Aorta (tissue), 5 donors: Measurements from ENCODE around the gene MBOAT1. TPM values are rescaled to one million over a fixed set of nuclear protein-coding genes. Genes with fewer than 3 reads are reported as not detected.

ENCODE experiments used
- ATAC-seq: fragments of 200-7000 bp; cut with Tn5 transposase; one replicate; pipeline ENCODE4 v1.9.1; 2022; ENCODE audit warnings: moderate library complexity; ENCODE audit not compliant: low FRiP score
- DNase-seq, 2 donors: peaks; one replicate each; pipeline ENCODE4 v3.0.0-alpha.2; 2020
- H3K27ac ChIP-seq, 2 donors: one replicate each; pipeline ENCODE4 v1.5.1; 2013; ENCODE audit warnings: low read length in 2 of 2, mild to moderate bottlenecking in 2 of 2, moderate library complexity in 2 of 2, control low read depth in 1 of 2, inconsistent platforms in 1 of 2, low read depth in 1 of 2
- H3K27me3 ChIP-seq, 2 donors: one replicate each; pipeline ENCODE4 v1.6.1; 2013; ENCODE audit warnings: control low read depth in 1 of 2, low read length in 1 of 2, mild to moderate bottlenecking in 1 of 2, moderate library complexity in 1 of 2; ENCODE audit not compliant: insufficient read depth in 2 of 2, control insufficient read depth in 1 of 2
- H3K36me3 ChIP-seq, 2 donors: one replicate each; pipeline ENCODE4 v1.6.1; 2013; ENCODE audit warnings: control low read depth in 1 of 2, low read length in 1 of 2, mild to moderate bottlenecking in 1 of 2; ENCODE audit not compliant: insufficient read depth in 2 of 2, control insufficient read depth in 1 of 2
- H3K4me1 ChIP-seq, 2 donors: one replicate each; pipeline ENCODE4 v1.6.1; 2013; ENCODE audit warnings: low read length in 2 of 2, control low read depth in 1 of 2, mild to moderate bottlenecking in 1 of 2, moderate library complexity in 1 of 2; ENCODE audit not compliant: insufficient read depth in 2 of 2, control insufficient read depth in 1 of 2
- H3K4me3 ChIP-seq, 2 donors: one replicate each; pipeline ENCODE4 v1.5.1; 2013; ENCODE audit warnings: low read length in 2 of 2, control low read depth in 1 of 2, mild to moderate bottlenecking in 1 of 2
- H3K9me3 ChIP-seq: one replicate; pipeline ENCODE4 v1.6.1; 2013; ENCODE audit warnings: mild to moderate bottlenecking, low read length; ENCODE audit not compliant: control insufficient read depth
- WGBS, 2 donors: extraction: QIAGEN DNeasy Blood & Tissue Kit; methylation state at CpG; one replicate each; pipeline ENCODE4 v1.1.7; 2013; 5-methylcytosine and 5-hydroxymethylcytosine counted together
- intact Hi-C, 2 donors: fragments of 100-400 bp; cut with DNase I; formaldehyde crosslinking; loops; one replicate each; pipeline versions ENCODE4 v1.14.2 to v1.15.0; 2022
- polyA plus RNA-seq, 2 donors: library from polyadenylated mRNA; stranded (reverse); fragments of 200-250 nt; gene quantifications; one replicate each; pipeline ENCODE4 v1.2.3, GENCODE V29; 2013
- total RNA-seq, 2 donors: library from RNA; stranded (reverse); fragmentation: NEBNext Ultra II Directional; extraction: Animal tissue kit (Norgen Biotek cat#: 25700); gene quantifications; one replicate each; pipeline ENCODE4 v1.2.1, GENCODE V29; 2021
- donor health status: healthy with polysubstance abuse.
- donor health status: Bipolar disorder and iron deficiency.
- donor health status: DM: no; HTN: no; CAD: no.
- donor health status: DM: no; HTN: no; CAD: no.
- donor health status: DM: yes; HTN: yes; CAD: no.

The MBOAT1 gene
- total and polyA plus RNA-seq, 4 donors = 2.5 to 13.8 (median 5.5) TPM

DNA sequence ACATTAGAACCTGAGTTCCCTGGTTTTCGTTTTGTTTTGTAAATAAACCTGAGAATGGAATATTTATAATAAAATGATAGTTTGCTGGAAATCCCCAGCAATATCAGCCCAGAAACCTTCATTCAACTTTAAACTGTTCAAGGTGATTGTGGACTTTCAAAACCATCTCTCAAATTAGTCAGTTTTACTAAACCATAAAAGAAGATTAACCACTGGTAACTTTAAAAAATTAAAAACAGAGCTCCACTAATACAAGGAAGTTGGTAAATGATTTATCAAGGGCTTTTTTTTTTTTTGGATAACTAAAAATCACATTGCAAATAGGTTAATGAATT, 10.0 kb downstream of the MBOAT1 start:
- no peaks in the 10 kb centered on the region for H3K9me3 ChIP-seq
- no peaks in the 10 kb centered on the region for H3K36me3 ChIP-seq
- 60 to 67% methylated on average over 1 of the region's 1 CpG for WGBS, 2 donors
- no peak overlapping the region for H3K4me3 ChIP-seq
- H3K27ac ChIP-seq = no peak overlapping the region
- ATAC-seq (no peak), DNase-seq (no peak)
- intact Hi-C loops = no loop called here
- no peaks in the 10 kb centered on the region for H3K4me1 ChIP-seq
- no peaks in the 10 kb centered on the region for H3K27me3 ChIP-seq

DNA sequence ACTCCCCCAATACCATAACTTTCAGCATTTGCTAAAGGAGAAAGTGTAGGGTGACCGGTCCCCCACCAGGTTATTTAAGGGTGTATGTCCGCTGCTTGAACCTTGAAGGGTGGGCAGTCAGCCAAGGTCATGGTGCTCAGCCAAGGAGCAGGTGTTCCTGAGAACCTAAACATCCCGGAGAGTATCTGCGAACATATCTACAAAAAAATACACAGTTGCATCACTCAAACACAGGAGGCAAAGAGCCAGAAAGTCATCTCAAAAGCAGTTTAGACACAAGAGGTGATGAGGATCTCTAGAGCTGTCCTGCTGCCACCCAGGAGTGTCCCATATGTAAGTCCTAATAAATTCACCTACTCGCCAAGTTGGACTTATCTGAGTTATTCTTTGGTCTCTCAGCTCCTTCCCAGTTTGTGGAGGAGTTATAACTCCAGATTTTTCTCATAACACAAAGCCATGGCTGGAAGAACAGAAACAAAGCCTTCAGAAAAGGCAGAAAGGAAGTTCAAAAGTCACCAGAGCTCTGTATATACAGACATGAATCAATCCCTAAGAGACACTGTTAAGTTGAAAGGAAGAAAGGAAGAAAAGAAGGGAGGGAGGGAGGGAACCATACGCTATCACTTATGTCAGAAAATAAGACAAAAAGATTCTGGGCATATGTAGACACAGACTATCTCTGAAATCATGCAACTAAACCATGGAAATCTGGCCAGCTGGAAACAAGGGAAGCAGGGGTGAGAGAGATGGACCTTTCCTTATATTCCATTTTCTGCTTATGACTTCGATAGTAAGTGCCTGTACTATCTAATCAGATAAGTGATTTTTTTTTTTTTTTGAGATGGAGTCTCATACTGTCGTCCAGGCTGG, 11.3 kb downstream of the MBOAT1 start:
- DNase-seq (no peak), ATAC-seq (no peak)
- Histone ChIP-seq H3K27ac (no peak overlapping the region), H3K36me3 (no peaks in the 10 kb centered on the region), H3K9me3 (no peaks in the 10 kb centered on the region), H3K4me3 (no peak overlapping the region), H3K27me3 (no peaks in the 10 kb centered on the region), H3K4me1 (no peaks in the 10 kb centered on the region)
- WGBS, 2 donors = 81 to 86% methylated on average over 8 of the region's 8 CpGs
- intact Hi-C loops = no loop called here

GRCh38 chr6:20198775-20199174, 13.5 kb downstream of the MBOAT1 start:
- Histone ChIP-seq H3K27ac (no peak overlapping the region), H3K4me1 (no peaks in the 10 kb centered on the region), H3K9me3 (no peaks in the 10 kb centered on the region), H3K27me3 (no peaks in the 10 kb centered on the region), H3K36me3 (no peaks in the 10 kb centered on the region), H3K4me3 (no peak overlapping the region)
- WGBS, 2 donors = 59 to 65% methylated on average over 6 of the region's 6 CpGs
- DNase-seq (no peak), ATAC-seq (no peak)
- intact Hi-C loops = no loop called here

DNA sequence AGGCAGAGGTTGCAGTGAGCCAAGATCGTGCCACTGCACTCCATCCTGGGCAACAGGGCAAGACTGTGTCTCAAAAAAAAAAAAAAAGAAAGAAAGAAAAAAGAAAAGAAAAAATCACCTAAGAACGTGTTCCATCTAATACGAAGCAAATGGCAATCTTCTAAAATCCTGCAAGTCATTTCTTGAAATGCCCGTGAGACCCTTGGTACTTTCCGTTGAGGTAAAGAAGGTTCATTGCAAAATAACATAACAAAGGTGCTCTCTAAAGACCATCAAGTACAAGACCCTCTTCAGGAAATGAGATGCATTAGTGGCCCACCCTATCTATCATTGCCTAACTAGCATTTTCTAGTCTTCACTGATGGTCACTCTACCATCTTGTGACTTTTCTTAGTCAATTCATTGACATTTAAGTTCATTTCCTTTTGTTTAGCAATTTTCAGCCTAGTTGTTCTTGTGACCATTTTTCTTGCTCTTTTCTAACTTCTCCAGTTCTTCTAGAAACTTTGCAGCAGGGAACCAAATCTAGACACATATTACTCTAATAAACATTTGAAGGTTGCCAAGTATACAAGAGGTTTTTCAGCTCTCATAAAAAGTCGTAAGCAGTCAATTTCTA, 14.0 kb downstream of the MBOAT1 start:
- H3K9me3 ChIP-seq = no peaks in the 10 kb centered on the region
- intact Hi-C loops = no loop called here
- no peak for ATAC-seq
- no peaks in the 10 kb centered on the region for H3K36me3 ChIP-seq
- 89 to 94% methylated on average over 6 of the region's 6 CpGs for WGBS, 2 donors
- no peak overlapping the region for H3K4me3 ChIP-seq
- no peaks in the 10 kb centered on the region for H3K4me1 ChIP-seq
- no peak overlapping the region for H3K27ac ChIP-seq
- no peak for DNase-seq
- H3K27me3 ChIP-seq = no peaks in the 10 kb centered on the region

- no peaks in the 10 kb centered on the region for H3K27me3 ChIP-seq
- H3K4me1 ChIP-seq = peaks cover 0 to 1% of the 10 kb centered on the region in 2 donors
- H3K27ac ChIP-seq = no peak overlapping the region
- no peaks in the 10 kb centered on the region for H3K9me3 ChIP-seq
- ATAC-seq (no peak), DNase-seq (no peak)
- WGBS, 2 donors = 75 to 79% methylated on average over 3 of the region's 3 CpGs
- H3K36me3 ChIP-seq = no peaks in the 10 kb centered on the region
- intact Hi-C loops = no loop called here
- no peak overlapping the region for H3K4me3 ChIP-seq
Observed at GRCh38 chr6:20197251-20197650, 15.0 kb downstream of the MBOAT1 start.

GRCh38 chr6:20192625-20193024, 19.6 kb downstream of the MBOAT1 start:
- Histone ChIP-seq H3K27ac (no peak overlapping the region), H3K36me3 (no peaks in the 10 kb centered on the region), H3K27me3 (no peaks in the 10 kb centered on the region), H3K4me3 (no peak overlapping the region), H3K4me1 (peaks cover 0 to 1% of the 10 kb centered on the region in 2 donors), H3K9me3 (peaks cover 2% of the 10 kb centered on the region)
- DNase-seq (no peak), ATAC-seq (no peak)
- WGBS, 2 donors = 93 to 97% methylated on average over 4 of the region's 4 CpGs
- intact Hi-C loops = no loop called here

DNA sequence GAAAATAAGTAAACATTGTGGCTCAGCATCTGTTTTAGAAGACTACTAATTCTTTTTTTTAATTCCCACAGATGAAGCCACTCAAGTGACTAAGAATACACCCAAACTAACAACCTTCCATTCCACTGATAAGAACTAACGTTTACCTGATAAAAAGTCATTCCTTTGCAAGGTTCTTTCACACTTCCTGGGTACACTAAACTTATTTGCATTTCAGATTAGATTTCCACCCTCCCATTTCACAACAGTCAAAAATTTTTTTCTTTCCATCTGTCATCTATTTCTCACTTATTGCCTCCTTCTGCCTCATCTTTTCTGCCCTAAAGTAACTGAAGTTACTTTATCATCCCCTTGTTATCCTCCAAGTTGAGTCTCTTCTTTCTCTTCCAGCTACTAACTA, 20.3 kb downstream of the MBOAT1 start:
- DNase-seq (no peak), ATAC-seq (no peak)
- Histone ChIP-seq H3K36me3 (no peaks in the 10 kb centered on the region), H3K27me3 (no peaks in the 10 kb centered on the region), H3K27ac (no peak overlapping the region), H3K4me3 (no peak overlapping the region), H3K4me1 (peaks cover 0 to 1% of the 10 kb centered on the region in 2 donors), H3K9me3 (peaks cover 2% of the 10 kb centered on the region)
- 65 to 68% methylated on average over 1 of the region's 1 CpG for WGBS, 2 donors
- intact Hi-C loops = no loop called here

DNA sequence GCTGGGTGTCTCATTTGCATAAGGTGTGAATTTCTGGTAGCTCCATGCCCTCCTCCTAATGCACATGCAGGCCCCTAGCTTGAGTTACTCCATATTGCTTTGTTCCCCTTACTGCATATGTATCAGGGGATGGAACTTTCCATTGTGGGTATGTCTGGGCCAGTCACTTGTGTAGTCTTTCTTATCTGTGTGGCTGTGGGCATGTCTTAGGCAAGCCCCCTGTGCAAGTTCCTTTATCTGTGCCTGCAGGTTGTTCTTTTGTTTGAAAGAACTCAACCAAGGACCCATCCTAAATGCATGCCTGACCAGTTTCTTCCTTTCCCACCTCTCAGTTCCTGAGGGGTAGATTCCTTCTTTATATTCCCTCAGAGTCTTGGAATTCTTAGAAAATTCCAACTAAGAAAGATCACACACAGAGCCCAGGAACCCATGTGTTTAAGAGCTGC, 23.6 kb downstream of the MBOAT1 start:
- Histone ChIP-seq H3K27ac (no peak overlapping the region), H3K9me3 (peaks cover 2% of the 10 kb centered on the region), H3K4me3 (no peak overlapping the region), H3K36me3 (no peaks in the 10 kb centered on the region), H3K27me3 (no peaks in the 10 kb centered on the region), H3K4me1 (peaks cover 0 to 1% of the 10 kb centered on the region in 2 donors)
- DNase-seq (no peak), ATAC-seq (no peak)
- intact Hi-C loops = no loop called here

DNA sequence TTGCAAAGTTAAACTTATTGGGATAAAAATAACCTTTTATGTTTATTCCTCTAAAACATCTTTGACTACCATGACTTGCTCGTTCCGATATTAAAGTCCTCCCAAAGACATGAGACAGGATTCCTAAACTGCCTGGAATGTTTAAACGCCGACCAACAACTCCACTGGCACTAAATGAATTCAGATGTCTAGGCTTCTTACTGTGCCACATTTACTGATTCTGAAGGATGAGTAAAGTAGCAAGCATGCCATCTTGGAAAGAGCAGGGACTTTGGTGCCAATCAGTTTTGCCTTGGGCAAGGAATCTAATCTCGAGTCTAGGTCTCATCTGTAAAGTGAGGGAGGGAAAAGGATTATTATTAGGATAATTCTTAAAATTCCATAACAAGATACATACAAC, 25.3 kb downstream of the MBOAT1 start:
- ATAC-seq (no peak), DNase-seq (no peak)
- Histone ChIP-seq H3K27ac (no peak overlapping the region), H3K9me3 (peaks cover 4% of the 10 kb centered on the region), H3K27me3 (no peaks in the 10 kb centered on the region), H3K4me3 (no peak overlapping the region), H3K36me3 (no peaks in the 10 kb centered on the region), H3K4me1 (no peaks in the 10 kb centered on the region)
- WGBS, 2 donors = 70 to 85% methylated on average over 5 of the region's 5 CpGs
- intact Hi-C loops = no loop called here
